ENCODE measurements around the gene RGS19.

- TF ChIP-seq CTCF (IDR thresholded peaks at IDR 0.05) (no peak), ZFX (IDR thresholded peaks at IDR 0.05; ENCODE audit: borderline replicate concordance) (no peak)
These were observed 30.8 kb downstream of the RGS19 start for GRCh38 chr20:64048402-64049044.
